HG03565 (cell line): ENCODE measurements around the gene DCT.
"Not testable (repeated sequence)": the region's sequence is repeated elsewhere in the genome, so short reads cannot be mapped to it uniquely, and the experiment has no call there.

Experiments
- ATAC-seq: cut with Tn5 transposase; IDR thresholded peaks from one replicate; pipeline ENCODE4 v1.9.1; 2021; ENCODE audit warnings: mild to moderate bottlenecking, moderate library complexity; ENCODE audit not compliant: unreplicated experiment

DCT gene

DNA sequence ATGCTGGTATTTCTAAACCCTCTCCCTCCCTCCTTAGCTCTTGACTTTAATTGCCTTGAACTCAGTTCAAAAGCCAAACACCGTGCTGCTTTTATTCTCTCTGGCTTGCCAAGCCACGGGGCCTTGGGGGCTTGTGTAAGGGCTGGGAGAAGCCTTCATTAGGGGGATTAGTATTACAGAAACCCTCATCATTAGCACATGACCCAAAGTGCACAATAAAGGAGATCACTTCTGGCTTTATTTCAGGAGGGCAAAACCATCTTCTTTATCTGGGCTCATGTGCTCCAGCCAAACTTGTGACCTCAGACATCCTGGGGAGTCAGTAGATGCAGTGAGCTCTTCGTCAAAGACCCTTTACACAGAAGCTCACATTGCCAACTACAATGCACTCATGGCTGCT lies at the start of gene DCT:
TSS of gene DCT (minus strand) at position 67 of the 400 bp plus-strand sequence. CDS start 427 bp downstream, outside the sequence.
- no peak for ATAC-seq

DNA sequence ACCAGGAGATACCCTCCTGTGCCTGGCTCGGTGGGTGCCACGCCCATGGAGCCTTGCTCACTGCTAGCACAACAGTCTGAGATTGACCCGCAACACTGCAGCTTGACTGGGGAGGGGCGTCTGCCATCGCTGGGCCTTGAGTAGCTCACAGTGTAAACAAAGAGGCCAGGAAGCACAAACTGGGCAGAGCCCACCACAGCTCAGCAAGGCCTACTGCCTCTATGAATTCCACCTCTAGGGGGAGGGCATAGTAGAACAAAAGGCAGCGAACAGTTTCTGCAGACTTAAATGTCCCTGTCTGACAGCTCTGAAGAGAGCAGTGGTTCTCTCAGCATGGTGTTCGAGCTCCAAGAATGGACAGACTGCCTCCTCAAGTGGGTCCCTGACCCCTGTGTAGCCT lies 47.5 kb upstream of the DCT start:
- ATAC-seq = not testable (repeated sequence)

DNA sequence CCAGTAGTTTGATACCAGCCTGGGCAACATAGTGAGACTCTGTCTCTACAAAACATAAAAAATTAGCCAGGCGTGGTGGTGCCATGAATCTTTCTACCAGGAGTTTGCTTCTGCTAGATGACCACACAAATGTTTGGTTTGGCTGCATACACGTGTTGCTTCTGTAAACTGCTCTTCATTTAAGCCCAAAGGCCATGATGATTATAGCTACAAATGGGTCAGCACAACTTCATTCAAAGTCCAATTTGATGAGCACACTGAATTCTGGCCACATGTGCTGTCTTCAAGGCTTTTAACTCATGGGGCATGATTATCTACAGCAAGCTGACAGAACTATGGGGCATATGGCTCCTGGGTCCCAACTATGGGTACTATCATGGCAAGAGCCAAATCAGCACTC lies 46.3 kb upstream of the DCT start:
- no peak for ATAC-seq

DNA sequence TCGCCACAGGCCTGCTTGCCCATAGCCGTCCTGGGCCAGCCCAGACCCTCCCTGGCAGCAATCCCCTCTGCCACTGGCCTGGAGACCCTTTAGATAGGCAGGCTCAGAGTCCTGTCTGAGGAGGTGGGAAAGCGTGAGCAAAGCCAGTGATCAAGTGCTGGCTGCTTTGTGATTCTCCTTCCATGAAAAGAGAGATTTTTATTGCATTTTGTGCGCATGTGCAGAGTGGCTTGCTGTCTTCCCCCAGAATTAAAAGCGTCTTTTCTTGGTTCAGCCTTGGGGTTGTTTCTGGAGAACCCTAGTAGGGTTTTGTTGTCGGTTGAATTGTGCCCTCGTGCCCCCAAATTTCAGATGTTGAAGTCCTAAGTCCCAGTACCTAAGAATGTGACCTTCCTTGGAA lies 44.9 kb upstream of the DCT start:
- ATAC-seq = no peak

DNA sequence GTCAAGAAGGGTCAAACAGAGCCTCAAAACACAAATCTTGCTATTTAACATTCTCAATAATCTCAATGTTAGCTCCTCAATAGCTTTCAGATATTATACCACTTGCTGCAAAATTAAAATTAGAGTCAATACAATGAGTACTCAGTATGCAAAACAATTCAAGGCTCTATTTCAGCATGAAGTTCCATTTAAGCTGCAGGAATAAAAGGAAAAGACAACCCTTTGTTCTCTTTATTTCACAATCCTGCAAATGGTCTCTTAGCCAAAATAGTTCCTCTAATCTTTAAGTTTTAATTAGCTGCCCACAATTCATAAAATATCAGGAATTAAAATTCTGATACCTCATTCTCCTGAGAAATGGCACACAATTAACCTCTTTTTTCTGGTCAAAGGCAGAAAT lies 40.5 kb upstream of the DCT start:
- no peak for ATAC-seq

DNA sequence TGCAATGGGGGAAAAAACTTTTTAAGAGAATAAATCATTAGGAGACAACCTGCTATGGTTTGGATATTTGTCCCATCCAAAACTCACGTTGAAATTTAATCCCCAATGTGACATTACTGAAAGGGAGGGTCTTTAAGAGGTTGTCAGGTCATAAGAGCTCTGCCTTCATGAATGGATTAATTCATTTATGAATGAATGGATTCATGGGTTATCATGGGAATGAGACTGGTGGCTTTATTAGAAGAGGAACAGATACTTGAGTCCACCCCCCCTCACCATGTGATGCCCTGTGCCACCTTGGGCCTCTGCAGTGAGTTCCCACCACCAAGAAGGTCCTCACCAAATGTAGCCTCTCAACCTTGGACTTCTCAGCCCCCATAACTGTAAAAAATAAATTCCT lies 37.0 kb upstream of the DCT start:
- no peak for ATAC-seq

DNA sequence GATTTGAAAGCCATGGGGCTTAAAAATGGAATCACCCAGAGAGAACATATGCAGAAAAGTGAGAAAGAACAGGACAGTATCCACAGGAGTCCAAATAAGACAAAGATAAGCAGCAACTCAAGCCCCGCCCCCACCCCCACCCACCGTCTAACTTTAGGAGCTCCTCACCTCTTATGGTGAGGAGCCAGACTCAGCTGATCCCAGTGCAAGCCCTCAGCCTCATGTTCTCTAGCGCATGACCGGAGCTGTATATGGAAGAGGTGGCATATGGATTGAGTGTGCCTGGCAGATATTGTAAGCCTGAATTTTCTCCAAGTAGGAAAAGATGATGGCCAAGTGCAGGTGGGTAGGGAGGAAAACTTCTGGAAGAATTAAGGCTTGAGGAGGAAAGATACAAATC lies 36.4 kb upstream of the DCT start:
- ATAC-seq = no peak

DNA sequence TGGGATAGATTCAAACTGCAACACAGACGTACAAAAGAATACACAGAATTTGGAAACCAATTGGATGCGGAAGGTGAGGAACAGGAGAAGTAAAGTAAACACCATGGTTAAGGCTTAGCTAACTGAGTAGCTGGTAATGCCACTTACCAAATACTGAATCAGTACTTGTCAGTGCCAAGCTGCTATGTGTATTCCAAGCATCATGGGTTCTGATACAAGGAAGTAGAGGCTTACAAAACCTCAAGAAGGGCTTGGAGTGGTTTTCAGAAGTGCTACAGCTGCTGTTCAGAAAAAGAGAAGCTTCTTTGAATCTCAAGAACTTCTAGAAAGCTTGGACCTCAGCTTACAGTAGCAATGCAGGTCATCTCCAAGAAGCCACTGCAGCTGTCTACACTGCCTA lies 35.9 kb upstream of the DCT start:
- no peak for ATAC-seq

DNA sequence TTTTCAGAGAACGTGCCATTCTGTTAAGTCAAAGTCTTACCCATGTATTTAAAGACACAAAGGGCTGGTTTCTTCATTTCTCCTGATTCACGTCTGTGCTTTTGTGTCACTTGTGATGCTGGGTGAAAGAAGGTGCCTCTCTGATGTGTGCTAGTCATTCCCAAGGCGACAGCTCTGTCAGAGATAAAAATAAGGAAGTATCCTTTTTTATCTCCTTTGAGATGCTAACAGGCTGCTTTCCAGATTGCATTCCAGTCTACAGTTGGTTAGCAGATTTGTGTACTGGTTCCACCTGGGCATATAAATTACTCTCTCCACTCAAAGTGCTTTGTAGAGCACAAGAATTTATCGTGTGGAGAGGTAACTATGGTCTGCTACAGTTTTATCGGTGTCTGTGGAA lies 33.5 kb upstream of the DCT start:
- ATAC-seq = no peak

DNA sequence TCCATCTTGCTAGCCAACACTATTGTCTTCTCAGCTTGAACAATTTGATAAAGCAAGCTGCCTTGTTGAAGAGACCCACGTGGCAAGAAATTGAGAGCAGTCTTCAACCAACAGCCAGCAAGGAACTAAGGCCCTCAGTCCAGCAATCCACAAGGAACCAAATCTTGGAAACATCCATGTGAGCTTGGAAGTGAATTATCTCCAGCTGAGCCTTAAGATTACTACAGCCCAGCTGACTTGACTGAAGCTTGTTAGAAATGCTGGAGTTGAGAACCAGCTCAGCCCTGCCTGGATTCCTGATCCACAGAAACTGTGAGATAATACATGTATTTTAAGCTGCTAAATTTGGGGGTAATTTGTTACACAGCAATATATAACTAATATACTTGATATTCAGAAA lies 26.2 kb upstream of the DCT start:
- ATAC-seq = no peak

DNA sequence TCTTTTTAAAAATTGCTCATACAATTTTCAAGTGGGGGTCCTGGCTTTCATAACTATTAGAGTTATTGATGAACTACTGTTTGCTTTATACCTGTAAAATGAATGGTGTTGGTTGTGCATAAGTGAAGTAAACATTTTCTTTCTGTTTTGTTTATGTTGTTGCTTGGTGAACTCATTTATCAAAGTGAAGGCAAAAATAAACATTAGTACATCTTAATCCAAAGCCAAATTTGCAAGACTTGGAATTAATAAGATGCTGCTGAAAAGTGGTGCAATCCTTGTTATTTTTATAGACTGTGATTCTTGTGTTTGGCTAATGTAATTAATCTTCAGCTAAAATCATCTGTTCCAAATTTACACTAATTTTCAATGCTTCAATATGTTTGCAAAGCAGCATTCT lies 24.4 kb upstream of the DCT start:
- ATAC-seq = no peak

DNA sequence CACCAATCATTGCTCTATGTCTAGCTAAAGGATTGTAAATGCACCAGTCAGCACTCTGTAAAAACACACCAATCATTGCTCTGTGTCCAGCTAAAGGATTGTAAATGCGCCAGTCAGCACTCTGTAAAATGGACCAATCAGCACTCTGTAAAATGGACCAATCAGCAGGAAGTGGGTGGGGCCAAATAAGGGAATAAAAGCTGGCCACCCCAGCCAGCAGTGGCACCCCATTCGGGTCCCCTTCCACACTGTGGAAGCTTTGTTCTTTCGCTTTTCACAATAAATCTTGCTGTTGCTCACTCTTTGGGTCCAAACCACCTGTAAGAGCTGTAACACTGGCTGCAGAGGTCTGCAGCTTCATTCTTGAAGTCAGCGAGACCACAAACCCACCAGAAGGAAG lies 19.3 kb upstream of the DCT start:
- ATAC-seq = not testable (repeated sequence)

DNA sequence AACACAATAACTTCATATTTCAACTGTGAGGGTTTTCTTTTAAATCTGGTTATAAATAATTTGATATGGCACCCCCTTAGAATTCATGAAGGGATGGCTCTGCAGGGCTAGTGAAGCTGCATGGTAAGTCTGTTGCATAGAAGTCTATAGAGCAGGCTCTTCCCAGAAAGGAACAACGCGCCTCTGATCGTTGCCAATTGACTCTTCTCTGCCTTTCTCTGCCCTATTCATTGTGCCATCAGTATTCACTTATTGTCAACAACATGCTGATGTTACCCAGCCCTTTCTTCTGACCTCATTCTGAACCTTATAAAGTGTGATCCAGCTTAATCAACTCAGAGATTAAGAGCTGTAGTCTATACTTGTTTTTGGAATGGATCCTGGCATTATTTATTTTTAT lies 16.3 kb upstream of the DCT start:
- no peak for ATAC-seq

DNA sequence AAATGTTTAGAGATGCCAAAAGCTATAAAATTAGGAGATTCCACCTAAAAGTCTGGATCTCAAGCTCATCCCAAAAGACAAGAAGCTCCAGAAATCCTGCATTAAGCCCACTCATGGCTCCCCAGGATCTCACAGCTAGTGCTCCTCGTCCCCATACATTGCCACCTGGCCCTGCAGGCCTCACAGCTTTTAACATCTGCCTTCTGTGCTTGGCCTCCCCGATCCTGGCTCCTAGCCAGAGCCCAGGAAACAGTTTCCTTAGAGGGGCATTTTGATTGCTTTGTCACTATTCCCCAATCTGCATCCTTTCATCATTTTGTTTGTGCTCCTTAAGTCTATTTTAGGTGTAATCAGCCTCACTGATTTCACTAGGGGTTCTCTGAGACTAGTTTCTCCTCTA lies 14.5 kb upstream of the DCT start:
- ATAC-seq = no peak

DNA sequence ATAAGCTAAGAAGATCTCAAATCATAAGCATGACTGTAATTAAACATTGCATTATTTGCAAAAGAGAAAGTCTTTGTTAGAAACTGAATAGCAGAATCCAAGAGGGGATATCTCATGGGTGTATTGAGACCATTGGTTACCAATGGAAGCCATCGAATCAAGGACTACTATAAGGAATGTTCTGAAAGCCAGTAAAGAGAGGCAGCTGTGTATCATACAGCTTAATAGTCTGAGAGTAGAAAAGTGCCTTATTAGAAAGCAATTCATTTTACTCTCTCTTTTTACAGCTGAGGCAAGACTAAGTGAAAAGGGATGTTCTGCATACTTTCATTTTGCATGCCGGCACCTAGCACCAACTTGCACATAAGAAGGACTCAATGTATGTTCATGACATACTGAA lies 7.6 kb upstream of the DCT start:
- ATAC-seq = no peak

DNA sequence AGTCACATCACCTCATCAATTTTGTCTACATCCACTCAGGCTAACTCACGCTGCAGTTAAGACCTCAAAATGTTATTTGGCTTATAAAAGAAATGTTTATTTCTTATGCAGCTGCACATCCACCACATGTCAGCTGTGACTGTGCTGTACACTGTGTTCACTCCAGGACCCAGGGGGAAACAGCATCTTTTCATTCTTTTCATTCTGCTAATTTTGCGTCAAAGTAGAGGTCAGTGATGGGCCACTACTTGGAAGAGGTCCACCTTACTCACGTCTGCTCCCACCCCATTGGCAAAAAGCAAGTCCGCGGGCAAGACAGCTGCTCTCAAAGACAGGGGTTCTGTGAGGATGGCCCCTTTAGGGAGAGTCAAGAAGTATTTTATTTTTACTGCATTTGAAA lies 4.5 kb upstream of the DCT start:
- ATAC-seq = no peak

DNA sequence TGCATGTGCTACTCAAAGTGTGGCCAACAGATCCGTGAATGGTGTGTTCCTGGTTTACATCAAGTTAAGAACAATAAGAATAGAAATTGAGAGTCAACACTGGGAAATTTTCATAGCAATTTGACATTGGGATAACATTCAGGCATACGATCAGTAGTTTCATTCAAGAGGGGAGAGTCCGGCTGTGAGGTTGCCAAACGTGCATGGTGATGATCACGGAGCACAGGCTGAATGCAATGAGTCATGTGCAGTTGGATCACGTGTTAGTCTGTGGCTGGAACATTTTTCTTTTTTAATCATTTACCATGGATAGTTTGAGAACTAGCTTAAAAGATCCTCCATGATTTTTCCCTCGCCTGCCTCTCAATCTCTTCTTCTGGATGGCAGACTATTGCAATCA lies 2.5 kb upstream of the DCT start:
- no peak for ATAC-seq

DNA sequence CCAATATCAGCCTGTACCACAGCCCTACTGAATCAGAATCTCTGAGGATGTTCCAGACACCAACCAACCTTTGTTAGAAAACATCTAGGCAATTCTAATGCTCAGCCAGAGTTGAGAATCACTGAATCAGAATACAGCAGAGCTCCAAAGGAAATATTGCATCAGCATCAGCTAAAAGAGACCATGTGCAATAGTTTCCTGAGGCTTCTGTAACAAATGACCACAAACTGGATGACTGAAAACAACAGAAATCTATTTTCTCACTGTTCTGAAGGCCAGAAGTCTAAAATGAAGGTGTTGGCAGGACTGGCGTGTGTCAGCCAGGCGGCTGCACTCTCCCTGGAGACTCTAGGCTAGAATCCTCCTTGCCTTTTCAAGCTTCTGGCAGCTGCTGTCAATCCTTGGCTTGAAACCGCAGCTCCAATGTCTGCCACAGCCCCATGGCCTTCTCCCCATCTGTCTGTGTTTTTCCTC lies 1.2 kb upstream of the DCT start:
- ATAC-seq = no peak

DNA sequence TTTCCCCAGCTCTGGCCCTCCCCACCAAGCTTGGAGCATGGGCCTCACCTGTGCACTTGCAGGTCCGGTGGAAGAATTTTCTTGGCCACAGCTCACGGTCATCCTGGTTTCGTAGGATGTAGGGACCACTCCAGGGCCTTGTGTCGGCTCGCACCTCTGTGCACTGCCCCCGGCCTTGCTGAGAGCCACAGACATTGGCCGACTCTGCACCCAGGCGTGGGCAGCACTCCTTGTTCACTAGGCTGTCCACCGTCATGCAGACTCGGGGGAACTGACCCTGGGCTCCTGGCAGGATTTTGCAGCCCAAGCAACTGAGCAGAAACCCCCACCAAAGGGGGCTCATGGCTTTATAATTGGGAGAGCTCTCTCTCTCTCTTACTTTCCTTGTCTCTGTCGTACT lies 569 bp downstream of the DCT start:
- ATAC-seq = no peak

DNA sequence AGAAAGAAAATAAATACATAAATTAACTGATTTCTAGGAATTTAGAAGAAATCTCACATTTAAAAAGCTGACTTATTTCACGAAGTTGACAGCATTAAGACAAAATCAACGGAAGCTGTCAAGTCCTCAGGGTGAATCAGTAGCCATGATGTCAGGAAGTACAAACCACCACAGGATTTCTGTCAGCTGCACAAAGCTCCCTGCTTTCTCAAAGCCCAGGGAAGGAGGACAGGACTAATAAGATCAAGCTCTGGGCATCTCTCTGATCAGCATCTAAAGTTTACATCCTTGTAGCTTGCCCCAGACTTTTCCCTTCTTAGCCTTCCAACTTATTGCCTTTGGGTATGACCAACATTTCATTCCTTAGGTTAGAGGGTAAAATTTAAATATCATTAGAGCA lies 9.4 kb downstream of the DCT start:
- ATAC-seq = no peak

DNA sequence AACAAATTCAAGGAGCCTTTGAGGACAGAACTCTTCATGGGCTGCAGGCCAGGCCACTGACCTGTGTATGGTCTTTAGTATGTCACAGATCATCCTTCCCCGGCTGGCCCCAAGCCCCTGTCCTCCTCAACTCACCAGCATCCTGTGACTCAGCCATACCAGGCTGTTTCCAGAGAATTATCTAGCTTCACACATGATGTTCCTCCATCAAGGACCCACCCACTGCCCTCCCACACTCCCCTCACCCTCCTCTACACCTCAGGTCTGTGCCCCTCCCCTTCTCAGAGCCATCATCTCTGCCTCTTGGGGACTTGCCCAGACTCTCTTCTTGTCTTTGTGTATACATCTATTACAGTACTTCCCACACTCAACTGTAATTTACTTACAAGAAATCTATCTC lies 14.7 kb downstream of the DCT start:
- no peak for ATAC-seq

DNA sequence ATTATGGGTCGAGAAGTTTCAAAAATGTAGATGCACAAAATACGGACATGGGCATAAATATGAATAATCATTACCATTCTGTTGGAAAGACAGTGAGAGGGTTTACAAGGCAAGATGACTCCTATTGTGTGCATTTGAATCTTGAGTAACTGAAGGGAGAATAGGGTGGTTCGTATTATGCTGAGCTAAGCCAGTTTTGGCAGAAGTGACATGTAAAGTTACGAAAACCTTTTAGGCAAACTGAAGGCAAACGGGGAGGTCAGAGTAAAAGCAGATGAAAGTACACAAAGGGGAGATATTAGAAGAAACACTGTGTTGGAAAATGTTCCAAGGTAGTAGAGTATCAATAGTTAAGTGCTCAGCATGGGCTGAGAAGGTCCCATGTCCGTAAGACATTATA lies 16.8 kb downstream of the DCT start:
- ATAC-seq = no peak

DNA sequence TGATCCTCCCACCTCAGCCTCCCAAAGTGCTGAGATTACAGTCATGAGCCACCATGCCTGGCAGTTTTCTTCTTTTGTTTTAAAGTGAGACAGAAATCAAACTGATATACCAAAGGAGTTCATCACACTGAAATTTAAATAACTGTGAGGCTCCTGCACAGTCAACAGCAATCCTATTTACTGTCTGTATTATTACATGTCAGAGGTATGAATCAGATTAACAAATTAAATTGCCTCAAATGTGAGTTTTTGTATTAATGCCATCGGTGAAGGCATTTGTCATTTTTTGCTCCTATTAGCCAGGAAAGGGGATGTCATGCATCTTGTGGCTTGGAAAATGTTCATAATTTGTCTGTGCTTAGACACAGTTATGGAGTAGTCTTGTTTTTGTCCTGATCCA lies 20.4 kb downstream of the DCT start:
- ATAC-seq = no peak

DNA sequence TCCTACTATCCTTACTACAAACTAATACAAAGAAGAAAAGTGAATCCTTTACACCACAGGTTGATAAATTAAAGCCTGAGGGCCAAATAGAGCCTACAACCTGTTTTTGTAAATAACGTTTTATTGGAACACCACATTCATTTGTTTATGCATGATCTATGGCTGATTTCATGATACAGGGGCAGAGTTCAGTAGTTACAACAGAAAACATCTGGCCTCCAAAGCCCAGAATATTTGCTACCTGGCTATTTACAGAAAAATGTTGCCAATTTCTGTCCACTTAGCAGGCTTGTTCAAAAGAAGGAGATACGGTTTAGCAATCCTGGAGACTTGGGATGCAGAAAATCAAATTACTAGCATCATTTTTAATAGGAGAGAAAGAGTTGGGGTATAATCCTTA lies 24.1 kb downstream of the DCT start:
- no peak for ATAC-seq
